GM13976 (cell line): ENCODE data around the gene TPPP2.

ENCODE experiments used
- DNase-seq: peaks from one replicate; pipeline ENCODE4 v3.0.0; 2012; ENCODE audit warnings: low spot score
- CTCF ChIP-seq: IDR thresholded peaks from 2 replicates; pipeline ENCODE4 v1.5.1; 2012; ENCODE audit warnings: borderline replicate concordance, mild to moderate bottlenecking; ENCODE audit not compliant: insufficient read depth; ENCODE audit errors: extremely low read depth, missing control alignments, control extremely low read depth
- in situ Hi-C: fragments of 300-500 bp; cut with MboI; formaldehyde crosslinking; loops from one replicate; pipeline ENCODE4 v1.12.0; 2022; ENCODE audit warnings: low sequenced_read_pairs, mixed read lengths, inconsistent platforms; ENCODE audit not compliant: unreplicated experiment

TPPP2 gene

GRCh38 chr14:21057803-21058675 is 28.0 kb downstream of the TPPP2 start, which contains the start of gene RNASE8:
TSS of gene RNASE8 (plus strand) at chr14:21057822. CDS start at chr14:21057893, 71 bp downstream.
- no peak for DNase-seq
- TF ChIP-seq CTCF, result no peak
- in situ Hi-C loops, result no loop called here

- no peak for TF ChIP-seq CTCF
- DNase-seq, result no peak
- in situ Hi-C loops, result no loop called here
Measured at GRCh38 chr14:21058903-21059302, 28.9 kb downstream of the TPPP2 start.

GRCh38 chr14:21059842-21060613 is 30.0 kb downstream of the TPPP2 start:
- no peak for DNase-seq
- TF ChIP-seq CTCF, result no peak
- in situ Hi-C loops, result no loop called here

- in situ Hi-C loops, result no loop called here
- DNase-seq, result no peak
- no peak for TF ChIP-seq CTCF
Measured at GRCh38 chr14:21060614-21061346, 30.8 kb downstream of the TPPP2 start.

- TF ChIP-seq CTCF, result no peak
- DNase-seq, result no peak
- in situ Hi-C loops, result no loop called here
Measured at GRCh38 chr14:21061347-21061668, 31.3 kb downstream of the TPPP2 start.

- no peak for TF ChIP-seq CTCF
- in situ Hi-C loops, result no loop called here
- DNase-seq, result no peak
Measured at GRCh38 chr14:21063479-21063878, 33.5 kb downstream of the TPPP2 start.
